Common myeloid progenitor, CD34-positive (primary cell): ENCODE results near the gene RAD51B.

ENCODE experiments used
- CTCF ChIA-PET: fragments of 350-600 bp; sonication (Branson Sonifier 250); formaldehyde crosslinking; loops from one replicate; lab custom pipeline; 2021; ENCODE audit warnings: antibody characterized with exemption; lab: Charles Lee
- POLR2A ChIA-PET: fragments of 350-600 bp; sonication (Branson Sonifier 250); formaldehyde crosslinking; loops from one replicate; lab custom pipeline; 2021; ENCODE audit warnings: antibody characterized with exemption; lab: Charles Lee
- DNase-seq, 3 donors: peaks; one replicate each; pipeline versions ENCODE4 v3.0.0 to v3.0.0-alpha.2; 2013
- H3K27ac ChIP-seq, 2 experiments: 1 replicate in 1 of 2; 2 replicates in 1 of 2; pipeline ENCODE4 v1.7.0; 2013; ENCODE audit warnings: inconsistent platforms in 2 of 2, low read length in 2 of 2, mild to moderate bottlenecking in 2 of 2, low read depth in 1 of 2, moderate library complexity in 1 of 2; ENCODE audit not compliant: severe bottlenecking in 2 of 2, insufficient read depth in 1 of 2, poor library complexity in 1 of 2
- H3K27me3 ChIP-seq, 5 experiments: replicated peaks in 2 of 5; 1 replicate in 3 of 5; 2 replicates in 2 of 5; pipeline versions ENCODE4 v1.6.1 to v1.7.0; 2013; ENCODE audit warnings: low read length in 4 of 5, mild to moderate bottlenecking in 2 of 5, moderate library complexity in 2 of 5, inconsistent platforms in 1 of 5; ENCODE audit not compliant: insufficient read depth in 5 of 5, control insufficient read depth in 4 of 5
- H3K36me3 ChIP-seq, 4 experiments: 1 replicate in 2 of 4; 2 replicates in 2 of 4; pipeline versions ENCODE4 v1.6.1 to v1.7.0; 2013; ENCODE audit warnings: low read length in 3 of 4, control low read depth in 1 of 4, mild to moderate bottlenecking in 1 of 4; ENCODE audit not compliant: control insufficient read depth in 4 of 4, insufficient read depth in 4 of 4
- H3K4me1 ChIP-seq, 4 experiments: 1 replicate in 3 of 4; 2 replicates in 1 of 4; pipeline versions ENCODE4 v1.6.1 to v1.7.1; 2013; ENCODE audit warnings: low read length in 3 of 4, mild to moderate bottlenecking in 3 of 4, control low read depth in 1 of 4, inconsistent platforms in 1 of 4, moderate library complexity in 1 of 4; ENCODE audit not compliant: control insufficient read depth in 4 of 4, insufficient read depth in 4 of 4; ENCODE audit errors: control extremely low read depth in 1 of 4
- H3K4me3 ChIP-seq, 7 experiments: 1 replicate in 4 of 7; 2 replicates in 3 of 7; pipeline versions ENCODE4 v1.5.1 to v1.7.0; 2013; ENCODE audit warnings: mild to moderate bottlenecking in 7 of 7, low read length in 6 of 7, moderate library complexity in 6 of 7, inconsistent platforms in 2 of 7, low read depth in 2 of 7, control low read depth in 1 of 7; ENCODE audit not compliant: insufficient read depth in 4 of 7, control insufficient read depth in 1 of 7; ENCODE audit errors: extremely low read depth in 1 of 7
- H3K9me3 ChIP-seq, 5 experiments: 1 replicate in 4 of 5; 2 replicates in 1 of 5; pipeline versions ENCODE4 v1.6.1 to v1.7.1; 2013; ENCODE audit warnings: low read length in 4 of 5, mild to moderate bottlenecking in 2 of 5, inconsistent platforms in 1 of 5, low read depth in 1 of 5, moderate library complexity in 1 of 5; ENCODE audit not compliant: control insufficient read depth in 4 of 5, insufficient read depth in 2 of 5; ENCODE audit errors: control extremely low read depth in 1 of 5
- WGBS: methylation state at CpG from one replicate; pipeline ENCODE4 v1.1.5; 2013; ENCODE audit not compliant: insufficient coverage; 5-methylcytosine and 5-hydroxymethylcytosine counted together

RAD51B gene

GRCh38 chr14:68574906-68575305 is 755.3 kb downstream of the RAD51B start:
- Histone ChIP-seq H3K27ac (no peak overlapping the region), H3K9me3 (peaks cover 0 to 8% (median 0%) of the 10 kb centered on the region in 5 experiments), H3K36me3 (no peaks in the 10 kb centered on the region), H3K4me3 (no peak overlapping the region), H3K4me1 (peaks cover 0 to 5% (median 3%) of the 10 kb centered on the region in 4 experiments), H3K27me3 (no peaks in the 10 kb centered on the region)
- POLR2A ChIA-PET: no interaction called here
- CTCF ChIA-PET: interaction anchor here (0.6 kb wide), 1 partner anchor 14 kb away, joined by 3 read pairs; no protein-coding TSS in a partner anchor
- DNase-seq: no peak
- 87% methylated on average over 2 of the region's 3 CpGs for WGBS

- Histone ChIP-seq H3K36me3 (no peaks in the 10 kb centered on the region), H3K4me3 (no peak overlapping the region), H3K27me3 (no peaks in the 10 kb centered on the region), H3K9me3 (peaks cover 0 to 8% (median 0%) of the 10 kb centered on the region in 5 experiments), H3K4me1 (peaks cover 0 to 5% (median 3%) of the 10 kb centered on the region in 4 experiments), H3K27ac (no peak overlapping the region)
- no peak for DNase-seq
- CTCF ChIA-PET: no interaction called here
- WGBS: 43% methylated on average over 2 of the region's 4 CpGs
- POLR2A ChIA-PET: no interaction called here
These were observed 755.8 kb downstream of the RAD51B start for GRCh38 chr14:68575426-68575825.

- Histone ChIP-seq H3K4me1 (peaks cover 0 to 5% (median 3%) of the 10 kb centered on the region in 4 experiments), H3K9me3 (peaks cover 0 to 4% (median 0%) of the 10 kb centered on the region in 5 experiments), H3K27ac (no peak overlapping the region), H3K4me3 (no peak overlapping the region), H3K36me3 (no peaks in the 10 kb centered on the region), H3K27me3 (no peaks in the 10 kb centered on the region)
- ChIA-PET CTCF (no interaction called here), POLR2A (no interaction called here)
- 100% methylated on average over 1 of the region's 2 CpGs for WGBS
- no peak for DNase-seq
These were observed 756.5 kb downstream of the RAD51B start for GRCh38 chr14:68576031-68576430.

DNA sequence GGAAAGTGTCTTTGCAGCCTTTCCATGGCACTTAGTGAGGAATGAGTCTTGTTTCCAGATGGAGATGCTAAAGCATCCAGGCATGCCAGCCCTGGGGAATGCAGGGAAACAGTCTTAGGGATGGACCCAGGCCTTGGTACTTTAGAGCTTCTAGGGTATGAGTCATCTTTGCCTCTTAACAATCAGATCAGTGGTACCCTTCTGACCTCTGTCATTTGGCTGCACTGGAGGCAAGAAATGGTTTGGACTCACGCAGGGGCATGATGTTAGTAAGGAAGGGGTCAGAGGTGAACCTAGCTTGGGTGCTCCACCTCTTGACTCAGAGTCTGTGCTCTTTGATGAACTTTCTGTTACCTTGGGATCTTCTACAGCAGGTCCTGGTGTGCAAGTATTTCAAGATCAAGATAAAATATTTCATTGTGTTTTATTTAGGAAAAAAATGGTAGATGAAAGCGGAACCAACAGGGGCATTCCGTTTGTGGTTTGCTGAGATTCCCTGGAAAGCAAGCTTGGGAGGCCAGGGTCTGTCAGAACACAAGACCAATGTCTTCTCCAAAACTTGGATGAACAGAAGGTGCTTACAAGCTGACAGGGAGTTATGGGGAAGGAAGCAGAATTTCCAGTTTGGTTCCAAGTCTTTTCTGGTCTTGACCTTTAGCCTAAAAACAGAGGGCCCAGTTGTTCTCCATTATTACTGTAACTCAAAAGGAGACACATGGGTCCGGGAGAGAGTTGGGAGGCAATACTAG is 757.1 kb downstream of the RAD51B start:
- 100% methylated on average over 4 of the region's 4 CpGs for WGBS
- no peaks in the 10 kb centered on the region for H3K36me3 ChIP-seq
- no peak for DNase-seq

GRCh38 chr14:68577802-68578541 is 758.4 kb downstream of the RAD51B start:
- no peaks in the 10 kb centered on the region for H3K36me3 ChIP-seq
- no peaks in the 10 kb centered on the region for H3K9me3 ChIP-seq
- no peak for DNase-seq
- no peak overlapping the region for H3K4me3 ChIP-seq
- ChIA-PET CTCF (no interaction called here), POLR2A (no interaction called here)
- H3K27ac ChIP-seq: no peak overlapping the region
- no peaks in the 10 kb centered on the region for H3K27me3 ChIP-seq
- WGBS: 98% methylated on average over 13 of the region's 16 CpGs
- peaks cover 0 to 5% (median 3%) of the 10 kb centered on the region in 4 experiments for H3K4me1 ChIP-seq

More for the DNA sequence above, 757.1 kb downstream of the RAD51B start:
- Histone ChIP-seq H3K27me3 (no peaks in the 10 kb centered on the region), H3K4me1 (peaks cover 0 to 5% (median 3%) of the 10 kb centered on the region in 4 experiments), H3K4me3 (no peak overlapping the region), H3K9me3 (no peaks in the 10 kb centered on the region), H3K27ac (no peak overlapping the region)
- CTCF ChIA-PET: no interaction called here
- POLR2A ChIA-PET: no interaction called here

DNA sequence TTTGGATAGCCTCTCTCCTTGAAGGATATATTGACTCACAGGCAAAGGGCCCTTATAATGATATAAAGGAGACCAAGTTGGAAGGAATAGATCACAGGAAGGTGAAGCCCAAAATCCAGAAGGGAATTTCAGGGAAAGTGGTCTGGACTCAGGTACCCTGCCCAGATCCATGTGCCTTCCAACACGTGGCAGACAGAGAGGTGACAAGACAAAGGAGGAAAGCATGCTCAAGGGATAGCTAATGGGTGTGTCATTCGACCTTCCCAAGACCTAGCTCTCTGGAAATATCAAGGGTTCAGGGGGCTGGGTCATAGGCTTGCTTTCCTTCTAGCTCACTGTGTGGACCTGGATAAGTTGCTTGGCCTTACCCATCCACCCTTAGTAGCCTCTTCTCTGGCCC is 759.0 kb downstream of the RAD51B start:
- H3K27ac ChIP-seq: no peak overlapping the region
- WGBS: 100% methylated on average over 2 of the region's 2 CpGs
- H3K4me3 ChIP-seq: no peak overlapping the region
- H3K36me3 ChIP-seq: no peaks in the 10 kb centered on the region
- peaks cover 0 to 5% (median 3%) of the 10 kb centered on the region in 4 experiments for H3K4me1 ChIP-seq
- DNase-seq: no peak
- no peaks in the 10 kb centered on the region for H3K9me3 ChIP-seq
- H3K27me3 ChIP-seq: no peaks in the 10 kb centered on the region
- POLR2A ChIA-PET: no interaction called here
- CTCF ChIA-PET: interaction anchor here (0.7 to 1.1 kb wide), 2 partner anchors 9 to 124 kb away, joined by 3 read pairs; no protein-coding TSS in a partner anchor
